GM12872 (cell line): ENCODE measurements around the gene ERRFI1.

Source experiments
- TF ChIP-seq, protein P1 (sequence below): IDR thresholded peaks from 3 replicates; pipeline ENCODE4 v1.5.1; 2011; ENCODE audit warnings: low read depth, mild to moderate bottlenecking, low read length, moderate library complexity; ENCODE audit not compliant: insufficient read depth

ERRFI1 gene

DNA sequence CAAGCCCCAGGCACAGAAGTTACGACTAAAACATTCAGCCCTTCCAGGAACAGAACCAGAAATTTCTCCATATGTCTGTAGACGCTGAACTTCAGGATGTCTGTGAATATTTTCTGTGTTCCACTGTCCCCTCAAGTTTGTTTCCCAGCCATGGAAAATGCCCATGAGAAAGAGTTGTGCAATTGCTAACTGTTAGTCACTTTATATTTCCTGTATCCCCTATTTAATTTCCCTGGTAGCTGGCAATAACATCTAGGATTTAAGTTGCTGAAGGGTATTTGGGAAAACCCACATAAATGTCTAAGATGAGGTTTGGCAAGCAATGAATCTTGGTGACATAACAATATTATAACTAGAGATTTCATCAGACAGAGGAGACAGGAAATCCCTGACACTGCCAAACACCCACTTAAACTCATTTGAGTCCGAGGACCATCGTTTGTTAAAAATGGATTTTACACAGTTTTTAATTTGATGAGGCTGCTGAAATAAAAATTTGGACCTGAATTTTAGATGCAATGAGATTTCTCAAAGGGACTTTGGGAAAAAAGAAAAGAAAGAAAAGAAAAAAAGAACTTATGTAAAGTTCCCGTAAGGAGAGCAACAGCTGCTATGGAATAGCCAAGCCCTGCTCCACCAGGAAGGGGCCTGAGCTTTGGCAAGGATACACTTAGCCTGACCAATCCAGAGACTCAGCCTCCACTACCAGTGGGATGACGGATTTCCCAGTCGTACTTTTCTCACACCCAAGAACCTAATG lies 21.8 kb upstream of the ERRFI1 start:
- TF ChIP-seq, protein P1, sequence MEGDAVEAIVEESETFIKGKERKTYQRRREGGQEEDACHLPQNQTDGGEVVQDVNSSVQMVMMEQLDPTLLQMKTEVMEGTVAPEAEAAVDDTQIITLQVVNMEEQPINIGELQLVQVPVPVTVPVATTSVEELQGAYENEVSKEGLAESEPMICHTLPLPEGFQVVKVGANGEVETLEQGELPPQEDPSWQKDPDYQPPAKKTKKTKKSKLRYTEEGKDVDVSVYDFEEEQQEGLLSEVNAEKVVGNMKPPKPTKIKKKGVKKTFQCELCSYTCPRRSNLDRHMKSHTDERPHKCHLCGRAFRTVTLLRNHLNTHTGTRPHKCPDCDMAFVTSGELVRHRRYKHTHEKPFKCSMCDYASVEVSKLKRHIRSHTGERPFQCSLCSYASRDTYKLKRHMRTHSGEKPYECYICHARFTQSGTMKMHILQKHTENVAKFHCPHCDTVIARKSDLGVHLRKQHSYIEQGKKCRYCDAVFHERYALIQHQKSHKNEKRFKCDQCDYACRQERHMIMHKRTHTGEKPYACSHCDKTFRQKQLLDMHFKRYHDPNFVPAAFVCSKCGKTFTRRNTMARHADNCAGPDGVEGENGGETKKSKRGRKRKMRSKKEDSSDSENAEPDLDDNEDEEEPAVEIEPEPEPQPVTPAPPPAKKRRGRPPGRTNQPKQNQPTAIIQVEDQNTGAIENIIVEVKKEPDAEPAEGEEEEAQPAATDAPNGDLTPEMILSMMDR, result no peak

DNA sequence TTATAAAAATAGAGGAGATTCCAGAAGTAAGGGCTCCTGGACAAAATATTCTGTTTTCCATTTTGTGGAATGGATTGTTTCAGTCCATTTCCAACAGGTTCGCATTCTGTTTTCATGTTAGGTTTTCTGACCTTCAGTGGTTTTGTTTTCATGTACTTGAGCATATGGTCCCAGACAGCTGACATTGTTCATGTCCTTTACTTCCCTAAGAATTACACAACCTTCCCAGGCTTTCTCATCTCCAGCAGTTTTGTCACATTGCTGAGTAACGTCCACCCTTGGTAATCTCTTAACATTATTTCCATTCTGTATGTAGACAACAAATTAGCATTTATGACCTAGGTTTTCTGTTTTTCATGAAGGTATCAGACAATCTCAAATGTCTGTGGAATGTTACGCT lies 21.0 kb upstream of the ERRFI1 start:
- TF ChIP-seq, protein P1, result no peak

DNA sequence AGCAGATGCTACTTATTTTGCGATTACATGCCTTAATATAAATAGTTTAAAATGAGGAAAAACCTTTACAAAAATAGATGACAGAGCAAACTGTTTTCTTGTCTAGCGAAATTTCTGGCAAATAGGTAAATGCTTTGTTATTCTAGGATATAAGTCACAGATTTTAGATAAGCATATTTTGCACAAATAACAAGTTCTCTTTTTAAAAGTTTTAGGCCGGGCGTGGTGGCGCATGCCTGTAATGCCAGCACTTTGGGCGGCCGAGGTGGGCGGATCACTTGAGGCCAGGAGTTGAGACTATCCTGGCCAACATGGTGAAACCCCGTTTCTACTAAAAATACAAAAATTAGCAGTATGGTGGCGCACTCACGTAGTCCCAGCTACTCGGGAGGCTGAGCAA lies 20.3 kb upstream of the ERRFI1 start:
- TF ChIP-seq, protein P1, result no peak

DNA sequence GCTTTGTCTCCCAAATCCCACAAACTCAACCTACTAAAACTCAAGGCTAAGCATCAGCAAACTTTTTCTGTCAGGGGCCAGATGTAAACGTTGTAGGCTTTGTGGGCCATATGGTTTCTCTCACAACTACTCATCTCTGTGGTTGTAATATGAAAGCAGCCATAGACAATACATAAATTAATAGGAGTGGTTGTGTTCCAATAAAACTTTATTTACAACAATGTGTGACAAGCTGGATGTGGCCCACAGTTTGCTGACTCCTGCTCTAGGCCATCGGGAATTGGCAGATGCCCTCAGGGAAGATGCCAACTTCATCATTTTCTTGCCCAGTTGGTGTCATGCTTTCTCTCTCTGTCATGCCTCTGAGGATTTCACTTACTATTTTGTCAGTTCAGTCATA lies 17.5 kb upstream of the ERRFI1 start:
- TF ChIP-seq, protein P1, result no peak

DNA sequence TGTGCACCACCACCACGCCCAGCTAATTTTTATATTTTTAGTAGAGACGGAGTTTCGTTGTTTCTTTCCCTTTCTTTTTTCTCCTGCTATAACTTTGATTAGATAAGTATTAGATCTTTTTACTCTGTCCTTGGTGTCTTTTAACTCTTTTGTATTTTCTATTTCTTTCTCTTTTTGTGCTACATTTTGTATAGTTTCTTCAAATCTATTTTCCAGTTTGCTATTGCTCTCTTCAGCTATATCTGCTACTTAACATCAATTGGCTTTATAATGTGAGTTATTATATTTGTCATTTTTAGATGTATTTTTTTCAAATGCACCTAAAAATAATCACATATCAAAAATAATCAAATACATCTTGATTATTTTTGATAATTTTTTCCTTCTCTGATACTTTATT lies 16.0 kb upstream of the ERRFI1 start:
- TF ChIP-seq, protein P1, result no peak

DNA sequence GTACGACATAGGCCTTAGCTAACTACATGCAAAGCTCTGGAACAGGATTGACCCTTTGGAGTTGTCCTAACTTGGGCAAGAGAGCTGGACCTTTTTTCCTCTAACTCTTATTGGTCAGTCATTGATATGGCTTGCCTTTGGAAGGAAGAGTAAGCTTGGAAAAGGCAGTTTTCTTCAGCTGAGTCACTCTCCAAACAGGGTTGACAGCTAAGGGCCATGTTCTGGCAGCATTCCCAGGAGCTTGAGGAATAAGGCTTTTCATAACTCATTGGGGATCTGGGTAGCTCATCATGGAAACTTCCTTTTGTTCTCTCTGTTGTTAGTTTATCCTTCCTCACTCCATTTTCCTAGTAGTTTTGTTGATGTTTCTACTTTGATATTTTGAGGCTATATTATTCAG lies 14.5 kb upstream of the ERRFI1 start:
- TF ChIP-seq, protein P1, result no peak

DNA sequence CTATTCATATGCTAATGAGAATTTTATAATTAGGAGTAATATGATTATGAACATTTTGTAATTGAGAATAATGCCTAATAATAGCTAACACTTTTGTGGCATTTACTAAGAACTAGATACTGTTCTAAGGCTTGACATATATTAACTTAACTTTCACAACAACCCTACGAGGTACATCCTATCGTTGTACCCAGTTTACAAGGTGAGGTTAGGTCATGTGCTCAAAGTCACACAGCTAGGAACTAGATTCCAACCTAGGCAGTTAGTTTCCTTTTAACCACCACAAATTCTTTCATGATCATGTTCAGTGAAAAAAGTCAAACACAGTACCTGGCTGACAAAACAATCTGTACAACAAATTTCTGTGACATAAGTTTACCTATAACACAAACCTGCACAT lies 13.0 kb upstream of the ERRFI1 start:
- TF ChIP-seq, protein P1, result no peak
